GM21576 (cell line): ENCODE results near the gene SPRED3.

Experiments
- ATAC-seq: cut with Tn5 transposase; IDR thresholded peaks from one replicate; pipeline ENCODE4 v1.9.1; 2021; ENCODE audit warnings: mild to moderate bottlenecking, moderate library complexity; ENCODE audit not compliant: unreplicated experiment

SPRED3 gene

GRCh38 chr19:38443458-38443999 lies 55.0 kb downstream of the SPRED3 start:
- no peak for ATAC-seq

- no peak for ATAC-seq
Measured at GRCh38 chr19:38444026-38444425, 55.5 kb downstream of the SPRED3 start.

GRCh38 chr19:38445362-38445761 lies 56.9 kb downstream of the SPRED3 start:
- ATAC-seq, result no peak

GRCh38 chr19:38448225-38448624 lies 59.7 kb downstream of the SPRED3 start:
- ATAC-seq, result no peak
